BLaER1 treated with 17β-estradiol and CSF1 and Interleukin-3, amounts not matched to agents 10 nM and 100 nM (cell line): Measurements from ENCODE around the gene TOP1.
"Not testable (repeated sequence)": the region's sequence is repeated elsewhere in the genome, so short reads cannot be mapped to it uniquely, and the experiment has no call there.

ENCODE experiments used
- H3K27ac ChIP-seq, 11 experiments: shearing (Covaris generic); formaldehyde crosslinking; 2 replicates each; pipeline ENCODE4 v1.8.1; 2022
- H3K27me3 ChIP-seq, 11 experiments: shearing (Covaris generic); formaldehyde crosslinking; 2 replicates each; pipeline ENCODE4 v1.8.1; 2022
- H3K36me3 ChIP-seq, 11 experiments: shearing (Covaris generic); formaldehyde crosslinking; 2 replicates each; pipeline ENCODE4 v1.8.1; 2022
- H3K4me1 ChIP-seq, 10 experiments: shearing (Covaris generic); formaldehyde crosslinking; 2 replicates each; pipeline ENCODE4 v1.8.1; 2022
- H3K4me2 ChIP-seq, 11 experiments: shearing (Covaris generic); formaldehyde crosslinking; 2 replicates each; pipeline ENCODE4 v1.8.1; 2022
- H3K4me3 ChIP-seq, 10 experiments: shearing (Covaris generic); formaldehyde crosslinking; 2 replicates each; pipeline ENCODE4 v1.8.1; 2022
- H3K9ac ChIP-seq, 11 experiments: shearing (Covaris generic); formaldehyde crosslinking; 2 replicates each; pipeline ENCODE4 v1.8.1; 2022
- H3K9me3 ChIP-seq, 11 experiments: shearing (Covaris generic); formaldehyde crosslinking; replicated peaks in 1 of 11; 2 replicates each; pipeline ENCODE4 v1.8.1; 2022
- H4K20me1 ChIP-seq, 11 experiments: shearing (Covaris generic); formaldehyde crosslinking; 2 replicates each; pipeline ENCODE4 v1.8.1; 2022
- Cebpa-rat ChIP-seq, 11 experiments: shearing (Covaris generic); IDR thresholded peaks; 2 replicates each; pipeline ENCODE4 v1.8.1; 2022

Gene TOP1

GRCh38 chr20:41001497-41001896 lies 27.1 kb upstream of the TOP1 start:
- TF ChIP-seq Cebpa-rat (IDR thresholded peaks at IDR 0.05), result peak in 2 of 11 experiments; percentile 28 to 58; a peak in 3 of 22 replicates
- Histone ChIP-seq H3K4me1 (peaks cover 10 to 54% (median 37%) of the 10 kb centered on the region in 10 experiments; a peak in 19 of 20 replicates), H3K9ac (no peak overlapping the region), H3K4me3 (no peak overlapping the region), H3K36me3 (peaks cover 0 to 5% (median 0%) of the 10 kb centered on the region in 11 experiments; a peak in 2 of 22 replicates), H3K27ac (0 out of 22 replicates have a peak overlapping the region, but pooled peaks of 2 of the 11 experiments have one; percentile 13 to 37), H3K27me3 (no peaks in the 10 kb centered on the region), H4K20me1 (no peaks in the 10 kb centered on the region), H3K4me2 (peak overlapping the region in 4 of 11 experiments; percentile 30 to 83 (median 46); a peak in 6 of 22 replicates), H3K9me3 (peaks cover 4 to 14% (median 10%) of the 10 kb centered on the region in 11 experiments; a peak in 21 of 22 replicates)

- no peak for TF ChIP-seq Cebpa-rat (IDR thresholded peaks at IDR 0.05)
- Histone ChIP-seq H4K20me1 (no peaks in the 10 kb centered on the region), H3K27ac (peak overlapping the region in 10 of 11 experiments; percentile 11 to 86 (median 61); a peak in 19 of 22 replicates), H3K9ac (peak overlapping the region in 5 of 11 experiments; percentile 2 to 71 (median 60); a peak in 6 of 22 replicates), H3K36me3 (peaks cover 0 to 9% (median 0%) of the 10 kb centered on the region in 11 experiments; a peak in 5 of 22 replicates), H3K4me2 (peak overlapping the region in 9 of 11 experiments; percentile 8 to 83 (median 69); a peak in 14 of 22 replicates), H3K4me3 (no peak overlapping the region), H3K4me1 (peaks cover 14 to 67% (median 44%) of the 10 kb centered on the region in 10 experiments), H3K27me3 (no peaks in the 10 kb centered on the region), H3K9me3 (peaks cover 10 to 27% (median 21%) of the 10 kb centered on the region in 11 experiments; a peak in 21 of 22 replicates)
Measured at GRCh38 chr20:41002842-41003142, 25.8 kb upstream of the TOP1 start.

- no peaks in the 10 kb centered on the region for H3K27me3 ChIP-seq
- H3K27ac ChIP-seq, result peak overlapping the region; percentile 11 to 86 (median 60); a peak in 21 of 22 replicates
- peaks cover 0 to 9% (median 0%) of the 10 kb centered on the region in 11 experiments; a peak in 5 of 22 replicates for H3K36me3 ChIP-seq
- H3K9ac ChIP-seq, result peak overlapping the region in 7 of 11 experiments; percentile 2 to 71 (median 47); a peak in 9 of 22 replicates
- peaks cover 19 to 72% (median 50%) of the 10 kb centered on the region in 10 experiments for H3K4me1 ChIP-seq
- no peaks in the 10 kb centered on the region for H4K20me1 ChIP-seq
- 0 out of 22 replicates have a peak, but pooled peaks of 1 of the 11 experiments have one; percentile 8 for TF ChIP-seq Cebpa-rat (IDR thresholded peaks at IDR 0.05)
- H3K4me2 ChIP-seq, result peak overlapping the region in 9 of 11 experiments; percentile 8 to 83 (median 69); a peak in 16 of 22 replicates
- no peak overlapping the region for H3K4me3 ChIP-seq
- peaks cover 10 to 29% (median 21%) of the 10 kb centered on the region in 11 experiments; a peak in 21 of 22 replicates for H3K9me3 ChIP-seq
Measured at GRCh38 chr20:41003143-41003935, 25.3 kb upstream of the TOP1 start.

- H3K9me3 ChIP-seq, result peaks cover 10 to 29% (median 21%) of the 10 kb centered on the region in 11 experiments; a peak in 21 of 22 replicates
- not testable (repeated sequence) for H4K20me1 ChIP-seq, H3K4me3 ChIP-seq, H3K36me3 ChIP-seq, H3K27me3 ChIP-seq
- peak overlapping the region in 7 of 11 experiments; percentile 8 to 83 (median 78); a peak in 13 of 22 replicates for H3K4me2 ChIP-seq
- peaks cover 25 to 78% (median 56%) of the 10 kb centered on the region in 10 experiments for H3K4me1 ChIP-seq
- H3K9ac ChIP-seq, result peak overlapping the region in 2 of 11 experiments; percentile 64 to 71; a peak in 1 of 22 replicates
- peak overlapping the region in 8 of 11 experiments; percentile 11 to 86 (median 70); a peak in 13 of 22 replicates for H3K27ac ChIP-seq
Measured at GRCh38 chr20:41003936-41004294, 24.7 kb upstream of the TOP1 start.

GRCh38 chr20:41004531-41005360 lies 23.9 kb upstream of the TOP1 start:
- Histone ChIP-seq H3K4me3 (no peak overlapping the region), H3K27ac (peak overlapping the region in 1 of 11 experiments; percentile 7; a peak in 3 of 22 replicates), H3K9ac (no peak overlapping the region), H3K4me2 (peak overlapping the region in 8 of 11 experiments; percentile 20 to 83 (median 56); a peak in 13 of 22 replicates), H4K20me1 (no peaks in the 10 kb centered on the region), H3K27me3 (no peaks in the 10 kb centered on the region), H3K4me1 (peaks cover 33 to 87% (median 64%) of the 10 kb centered on the region in 10 experiments), H3K36me3 (peaks cover 0 to 9% (median 0%) of the 10 kb centered on the region in 11 experiments; a peak in 5 of 22 replicates), H3K9me3 (peaks cover 10 to 29% (median 21%) of the 10 kb centered on the region in 11 experiments; a peak in 21 of 22 replicates)
- no peak for TF ChIP-seq Cebpa-rat (IDR thresholded peaks at IDR 0.05)

GRCh38 chr20:41005361-41005729 lies 23.3 kb upstream of the TOP1 start:
- peak overlapping the region in 9 of 11 experiments; percentile 0 to 83 (median 51); a peak in 13 of 22 replicates for H3K4me2 ChIP-seq
- H3K4me3 ChIP-seq, result no peak overlapping the region
- H3K36me3 ChIP-seq, result peaks cover 0 to 9% (median 0%) of the 10 kb centered on the region in 11 experiments; a peak in 5 of 22 replicates
- H3K27ac ChIP-seq, result peak overlapping the region in 1 of 11 experiments; percentile 7; a peak in 2 of 22 replicates
- no peaks in the 10 kb centered on the region for H4K20me1 ChIP-seq
- no peak for TF ChIP-seq Cebpa-rat (IDR thresholded peaks at IDR 0.05)
- peaks cover 39 to 93% (median 70%) of the 10 kb centered on the region in 10 experiments for H3K4me1 ChIP-seq
- H3K27me3 ChIP-seq, result no peaks in the 10 kb centered on the region
- H3K9ac ChIP-seq, result no peak overlapping the region
- peaks cover 10 to 29% (median 21%) of the 10 kb centered on the region in 11 experiments; a peak in 21 of 22 replicates for H3K9me3 ChIP-seq

- no peaks in the 10 kb centered on the region for H3K27me3 ChIP-seq
- no peak overlapping the region; a peak in 1 of 20 replicates for H3K4me3 ChIP-seq
- H3K9ac ChIP-seq, result no peak overlapping the region
- H3K4me2 ChIP-seq, result peak overlapping the region in 7 of 11 experiments; percentile 0 to 85 (median 62); a peak in 11 of 22 replicates
- peaks cover 0 to 9% (median 0%) of the 10 kb centered on the region in 11 experiments; a peak in 5 of 22 replicates for H3K36me3 ChIP-seq
- peak overlapping the region in 1 of 11 experiments; percentile 70; a peak in 1 of 22 replicates for H3K27ac ChIP-seq
- peaks cover 10 to 29% (median 21%) of the 10 kb centered on the region in 11 experiments; a peak in 21 of 22 replicates for H3K9me3 ChIP-seq
- no peaks in the 10 kb centered on the region for H4K20me1 ChIP-seq
- peaks cover 49 to 100% (median 79%) of the 10 kb centered on the region in 10 experiments for H3K4me1 ChIP-seq
- no peak for TF ChIP-seq Cebpa-rat (IDR thresholded peaks at IDR 0.05)
Measured at GRCh38 chr20:41006126-41006935, 22.3 kb upstream of the TOP1 start.
